Measurements from ENCODE around the gene DNAH2. TPM values are rescaled to one million over a fixed set of nuclear protein-coding genes. Genes with fewer than 3 reads are reported as not detected.

DNAH2 gene
- total RNA-seq, 2 experiments from 2014 or later = not detected

- H3K4me3 Mint-ChIP-seq = peak overlapping the region; percentile 97
- H3K4me1 Mint-ChIP-seq = peaks cover 53% of the 10 kb centered on the region
- intact Hi-C loops (cut with DNase I, micrococcal nuclease) = loop anchor here (5.0 to 10.0 kb wide), 11 partner anchors 154 to 796 kb away; partner anchors contain the start of genes CTDNEP1 (in 1 of the 2), ELP5 (in 1 of the 2), KCTD11 (in 1 of the 2) and NDEL1 (in 1 of the 2)
- ChIA-PET CTCF (interaction anchor here (1.2 to 1.3 kb wide), 4 partner anchors 17 to 200 kb away, joined by 3 to 7 read pairs (median 3); partner anchors contain the start of genes CYB5D1, NAA38 and RNF227), POLR2A (interaction anchor here (1.1 kb wide), 1 partner anchor 16 kb away, joined by 4 read pairs; the partner anchor contains the start of gene NAA38)
- no peaks in the 10 kb centered on the region for H3K27me3 Mint-ChIP-seq
- H3K9me3 Mint-ChIP-seq (ENCODE audit: low read depth) = no peaks in the 10 kb centered on the region
- ATAC-seq (no peak), DNase-seq (no peak)
- peak overlapping the region; percentile 92 for H3K27ac Mint-ChIP-seq
- peaks cover 21% of the 10 kb centered on the region for H3K36me3 Mint-ChIP-seq (ENCODE audit: low read depth)
Measured at GRCh38 chr17:7840875-7841274, 123.3 kb downstream of the DNAH2 start.

- Mint-ChIP-seq H3K9me3 (ENCODE audit: low read depth) (no peaks in the 10 kb centered on the region), H3K4me1 (peaks cover 55% of the 10 kb centered on the region), H3K4me3 (peak overlapping the region; percentile 97), H3K27ac (peak overlapping the region; percentile 96), H3K36me3 (ENCODE audit: low read depth) (peaks cover 23% of the 10 kb centered on the region), H3K27me3 (no peaks in the 10 kb centered on the region)
- intact Hi-C loops (cut with DNase I, micrococcal nuclease) = loop anchor here (5.0 to 10.0 kb wide), 11 partner anchors 154 to 797 kb away; partner anchors contain the start of genes CTDNEP1 (in 1 of the 2), ELP5 (in 1 of the 2), KCTD11 (in 1 of the 2) and NDEL1 (in 1 of the 2)
- ChIA-PET CTCF (interaction anchor here (0.6 to 1.7 kb wide), 6 partner anchors 10 to 356 kb away, joined by 3 to 8 read pairs (median 3); partner anchors contain the start of genes CYB5D1, NAA38 and RNF227), POLR2A (interaction anchor here (1.1 kb wide), 1 partner anchor 16 kb away, joined by 4 read pairs; the partner anchor contains the start of gene NAA38)
- peak; percentile 49 for ATAC-seq
- peak; percentile 97 for DNase-seq
Measured at GRCh38 chr17:7841396-7841914, 123.9 kb downstream of the DNAH2 start.

GRCh38 chr17:7841915-7842379 is 124.4 kb downstream of the DNAH2 start:
- peaks cover 26% of the 10 kb centered on the region for H3K36me3 Mint-ChIP-seq (ENCODE audit: low read depth)
- ATAC-seq (peak; percentile 4), DNase-seq (peak; percentile 90)
- ChIA-PET POLR2A (interaction anchor here (0.8 to 1.1 kb wide), 3 partner anchors 15 to 401 kb away, joined by 3 to 4 read pairs (median 3); partner anchors contain the start of gene NAA38), CTCF (interaction anchor here (0.5 to 1.7 kb wide), 5 partner anchors 10 to 357 kb away, joined by 3 to 8 read pairs (median 3); partner anchors contain the start of gene RNF227)
- peak overlapping the region; percentile 97 for H3K4me3 Mint-ChIP-seq
- H3K27ac Mint-ChIP-seq = peak overlapping the region; percentile 96
- peaks cover 53% of the 10 kb centered on the region for H3K4me1 Mint-ChIP-seq
- intact Hi-C loops (cut with DNase I, micrococcal nuclease) = loop anchor here (1.0 to 10.0 kb wide), 21 partner anchors 154 to 827 kb away; partner anchors contain the start of genes POLR2A (in 2 of the 2), WRAP53 (in 2 of the 2), CTC1 (in 1 of the 2) and CTDNEP1 (in 1 of the 2)
- H3K27me3 Mint-ChIP-seq = no peaks in the 10 kb centered on the region
- H3K9me3 Mint-ChIP-seq (ENCODE audit: low read depth) = no peaks in the 10 kb centered on the region

GRCh38 chr17:7842380-7843256 is 125.1 kb downstream of the DNAH2 start:
- ChIA-PET CTCF (interaction anchor here (0.5 to 1.7 kb wide), 4 partner anchors 9 to 295 kb away, joined by 3 to 8 read pairs (median 3); no protein-coding TSS in a partner anchor), POLR2A (interaction anchor here (0.5 to 1.1 kb wide), 3 partner anchors 157 to 401 kb away, joined by 3 to 6 read pairs (median 3); no protein-coding TSS in a partner anchor)
- ATAC-seq = peak; percentile 35
- DNase-seq = peak; percentile 97
- intact Hi-C loops (cut with DNase I, micrococcal nuclease) = loop anchor here (1.0 to 10.0 kb wide), 23 partner anchors 9 to 828 kb away; partner anchors contain the start of genes POLR2A (in 2 of the 2), WRAP53 (in 2 of the 2), CTC1 (in 1 of the 2) and CTDNEP1 (in 1 of the 2)
- peaks cover 49% of the 10 kb centered on the region for H3K4me1 Mint-ChIP-seq
- no peaks in the 10 kb centered on the region for H3K9me3 Mint-ChIP-seq (ENCODE audit: low read depth)
- H3K27ac Mint-ChIP-seq = peak overlapping the region; percentile 96
- peaks cover 32% of the 10 kb centered on the region for H3K36me3 Mint-ChIP-seq (ENCODE audit: low read depth)
- peak overlapping the region; percentile 97 for H3K4me3 Mint-ChIP-seq
- no peaks in the 10 kb centered on the region for H3K27me3 Mint-ChIP-seq

- Mint-ChIP-seq H3K36me3 (ENCODE audit: low read depth) (peaks cover 35% of the 10 kb centered on the region), H3K4me1 (peaks cover 49% of the 10 kb centered on the region), H3K9me3 (ENCODE audit: low read depth) (no peaks in the 10 kb centered on the region), H3K27ac (peak overlapping the region; percentile 96), H3K27me3 (no peaks in the 10 kb centered on the region), H3K4me3 (peak overlapping the region; percentile 97)
- CTCF ChIA-PET = interaction anchor here (1.1 kb wide), 2 partner anchors 276 to 294 kb away, joined by 3 read pairs; no protein-coding TSS in a partner anchor
- POLR2A ChIA-PET = interaction anchor here (1.1 kb wide), 1 partner anchor 402 kb away, joined by 3 read pairs; no protein-coding TSS in a partner anchor
- intact Hi-C loops (cut with DNase I, micrococcal nuclease) = loop anchor here (1.0 to 10.0 kb wide), 19 partner anchors 8 to 828 kb away; partner anchors contain the start of genes CTDNEP1 (in 1 of the 2), EIF5A (in 1 of the 2), ELP5 (in 1 of the 2) and KCTD11 (in 1 of the 2)
- DNase-seq (peak; percentile 74), ATAC-seq (no peak)
Measured at GRCh38 chr17:7843257-7843535, 125.7 kb downstream of the DNAH2 start.

GRCh38 chr17:7843536-7844291 is 126.2 kb downstream of the DNAH2 start:
- H3K27me3 Mint-ChIP-seq = no peaks in the 10 kb centered on the region
- ChIA-PET CTCF (interaction anchor here (0.6 to 2.5 kb wide), 4 partner anchors 9 to 294 kb away, joined by 3 to 18 read pairs (median 3); partner anchors contain the start of gene KDM6B), POLR2A (no interaction called here)
- intact Hi-C loops (cut with DNase I, micrococcal nuclease) = loop anchor here (1.0 to 10.0 kb wide), 22 partner anchors 8 to 829 kb away; partner anchors contain the start of genes NAA38 (in 2 of the 2), CNTROB (in 1 of the 2), CTDNEP1 (in 1 of the 2) and EIF5A (in 1 of the 2)
- no peaks in the 10 kb centered on the region for H3K9me3 Mint-ChIP-seq (ENCODE audit: low read depth)
- peak; percentile 94 for DNase-seq
- peak; percentile 20 for ATAC-seq
- peaks cover 46% of the 10 kb centered on the region for H3K4me1 Mint-ChIP-seq
- peak overlapping the region; percentile 96 for H3K27ac Mint-ChIP-seq
- H3K4me3 Mint-ChIP-seq = peak overlapping the region; percentile 97
- H3K36me3 Mint-ChIP-seq (ENCODE audit: low read depth) = peaks cover 37% of the 10 kb centered on the region

GRCh38 chr17:7844292-7845154 is 127.0 kb downstream of the DNAH2 start:
- ATAC-seq (peak; percentile 51), DNase-seq (peak; percentile 92)
- H3K36me3 Mint-ChIP-seq (ENCODE audit: low read depth) = peaks cover 35% of the 10 kb centered on the region
- ChIA-PET CTCF (interaction anchor here (0.6 to 2.5 kb wide), 12 partner anchors 10 to 264 kb away, joined by 3 to 18 read pairs (median 4); partner anchors contain the start of genes KCNAB3, KDM6B and NAA38), POLR2A (interaction anchor here (0.6 to 1.6 kb wide), 8 partner anchors 9 to 602 kb away, joined by 3 to 6 read pairs (median 4); partner anchors contain the start of genes GABARAP, NAA38 and TP53)
- H3K4me3 Mint-ChIP-seq = peak overlapping the region; percentile 97
- intact Hi-C loops (cut with DNase I, micrococcal nuclease) = loop anchor here (1.0 to 10.0 kb wide), 15 partner anchors 9 to 800 kb away; partner anchors contain the start of genes NAA38 (in 2 of the 2), CNTROB (in 1 of the 2), CTDNEP1 (in 1 of the 2) and ELP5 (in 1 of the 2)
- peaks cover 40% of the 10 kb centered on the region for H3K4me1 Mint-ChIP-seq
- peak overlapping the region; percentile 96 for H3K27ac Mint-ChIP-seq
- no peaks in the 10 kb centered on the region for H3K27me3 Mint-ChIP-seq
- H3K9me3 Mint-ChIP-seq (ENCODE audit: low read depth) = no peaks in the 10 kb centered on the region

- no peak for DNase-seq
- Mint-ChIP-seq H3K27me3 (no peaks in the 10 kb centered on the region), H3K4me1 (peaks cover 40% of the 10 kb centered on the region), H3K27ac (peak overlapping the region; percentile 67), H3K4me3 (peak overlapping the region; percentile 97), H3K36me3 (ENCODE audit: low read depth) (peaks cover 34% of the 10 kb centered on the region), H3K9me3 (ENCODE audit: low read depth) (no peaks in the 10 kb centered on the region)
- CTCF ChIA-PET = interaction anchor here (0.5 to 2.5 kb wide), 10 partner anchors 11 to 1420 kb away, joined by 3 to 18 read pairs (median 4); partner anchors contain the start of genes KCNAB3, KDM6B and NAA38
- intact Hi-C loops (cut with DNase I, micrococcal nuclease) = loop anchor here (10.0 kb wide), 2 partner anchors 361 to 801 kb away; partner anchors contain the start of genes POLR2A (in 1 of the 2), SLC16A11 (in 1 of the 2) and SLC35G6 (in 1 of the 2)
- ATAC-seq = no peak
- POLR2A ChIA-PET = interaction anchor here (0.6 to 1.6 kb wide), 7 partner anchors 10 to 603 kb away, joined by 3 to 6 read pairs (median 3); partner anchors contain the start of genes GABARAP and NAA38
Measured at GRCh38 chr17:7845359-7846062, 128.0 kb downstream of the DNAH2 start.

All from activated CD4-positive, alpha-beta T cell treated with anti-CD3 and anti-CD28 coated beads for 36 hours (primary cell).